NT2/D1 (cell line): ENCODE measurements around the gene DUSP23.

Experiments
- SUZ12 ChIP-seq: IDR thresholded peaks from 2 replicates; pipeline ENCODE4 v1.6.1; 2011; ENCODE audit not compliant: insufficient read length, insufficient read depth; ENCODE audit errors: extremely low read depth
- YY1 ChIP-seq: IDR thresholded peaks from 2 replicates; pipeline ENCODE4 v1.6.1; 2011; ENCODE audit not compliant: insufficient read length, insufficient read depth

DNA sequence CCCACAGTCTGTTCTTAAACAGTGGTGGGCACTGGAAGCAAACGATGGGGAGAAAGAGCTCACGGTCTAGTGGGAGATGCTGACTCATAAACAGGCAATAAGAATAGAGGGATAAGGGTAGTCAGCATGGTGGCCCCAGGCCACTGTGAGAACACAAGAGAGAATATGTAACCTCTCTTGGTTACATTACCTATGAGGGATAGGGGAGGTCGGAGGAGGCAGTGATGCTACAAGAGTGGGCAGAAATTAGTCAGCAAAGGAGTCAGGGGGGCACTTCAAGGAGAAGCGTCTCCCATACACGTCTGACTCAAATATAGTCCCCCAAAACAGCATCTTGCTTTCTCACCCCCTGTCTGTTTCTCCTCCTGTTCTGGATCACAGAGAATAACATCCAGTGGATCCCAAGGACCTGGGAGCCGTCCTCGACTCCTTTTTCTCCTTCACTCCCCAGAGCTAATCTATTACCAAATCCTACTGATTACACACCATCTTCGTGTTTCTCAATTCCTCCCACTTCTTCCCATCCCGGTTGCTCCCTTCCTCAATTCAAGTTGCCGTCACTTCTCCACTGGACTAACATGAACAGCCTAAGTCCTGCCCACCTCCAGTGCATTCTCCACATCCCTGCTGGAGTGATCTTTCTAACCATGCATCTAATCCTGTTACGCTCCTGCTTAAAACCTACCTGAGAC is 48.0 kb downstream of the DUSP23 start:
- TF ChIP-seq SUZ12: no peak
- no peak for TF ChIP-seq YY1
